ENCODE results near the gene POFUT2.
A peak's percentile ranks its signal among the peaks of the same experiment; 100 is the strongest.

Gene POFUT2

DNA sequence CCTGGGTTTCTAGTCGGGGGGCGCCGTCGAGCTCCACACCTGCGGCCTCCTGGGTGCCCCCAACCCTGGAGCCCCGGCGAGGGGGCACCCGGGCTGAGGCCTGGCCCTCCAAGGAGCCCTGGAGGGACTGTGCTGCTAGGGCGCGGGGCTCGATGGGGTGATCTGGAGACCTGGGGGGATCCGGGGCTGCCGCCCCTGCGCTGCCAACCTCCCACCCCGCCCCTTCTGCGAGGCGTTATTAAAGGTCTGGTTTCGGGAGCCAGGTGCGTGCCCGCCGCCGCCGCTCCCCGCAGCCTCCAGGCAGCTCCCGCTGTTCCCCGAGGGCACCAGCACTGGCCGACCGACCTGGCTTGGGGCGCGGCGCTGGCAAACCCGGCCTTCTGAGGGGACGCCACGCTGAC is 746 bp upstream of the POFUT2 start:
- TF ChIP-seq RARB (CRISPR knock-in tag; IDR thresholded peaks at IDR 0.05), result no peak
- TF ChIP-seq ISL1 (CRISPR knock-in tag; IDR thresholded peaks at IDR 0.05), result no peak
- TF ChIP-seq ZC3H10 (CRISPR knock-in tag; IDR thresholded peaks at IDR 0.05), result no peak
- TF ChIP-seq BACH2 (CRISPR knock-in tag; IDR thresholded peaks at IDR 0.05; ENCODE audit: borderline replicate concordance), result no peak
- TF ChIP-seq, protein P1, sequence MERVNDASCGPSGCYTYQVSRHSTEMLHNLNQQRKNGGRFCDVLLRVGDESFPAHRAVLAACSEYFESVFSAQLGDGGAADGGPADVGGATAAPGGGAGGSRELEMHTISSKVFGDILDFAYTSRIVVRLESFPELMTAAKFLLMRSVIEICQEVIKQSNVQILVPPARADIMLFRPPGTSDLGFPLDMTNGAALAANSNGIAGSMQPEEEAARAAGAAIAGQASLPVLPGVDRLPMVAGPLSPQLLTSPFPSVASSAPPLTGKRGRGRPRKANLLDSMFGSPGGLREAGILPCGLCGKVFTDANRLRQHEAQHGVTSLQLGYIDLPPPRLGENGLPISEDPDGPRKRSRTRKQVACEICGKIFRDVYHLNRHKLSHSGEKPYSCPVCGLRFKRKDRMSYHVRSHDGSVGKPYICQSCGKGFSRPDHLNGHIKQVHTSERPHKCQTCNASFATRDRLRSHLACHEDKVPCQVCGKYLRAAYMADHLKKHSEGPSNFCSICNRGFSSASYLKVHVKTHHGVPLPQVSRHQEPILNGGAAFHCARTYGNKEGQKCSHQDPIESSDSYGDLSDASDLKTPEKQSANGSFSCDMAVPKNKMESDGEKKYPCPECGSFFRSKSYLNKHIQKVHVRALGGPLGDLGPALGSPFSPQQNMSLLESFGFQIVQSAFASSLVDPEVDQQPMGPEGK (CRISPR knock-in tag; IDR thresholded peaks at IDR 0.05; ENCODE audit: borderline replicate concordance), result no peak
- no peak for TF ChIP-seq ZNF8 (CRISPR knock-in tag; IDR thresholded peaks at IDR 0.05)
- no peak for TF ChIP-seq PPARA (CRISPR knock-in tag; IDR thresholded peaks at IDR 0.05; ENCODE audit: borderline replicate concordance)
- no peak for TF ChIP-seq ESRRG (CRISPR knock-in tag; IDR thresholded peaks at IDR 0.05)
- no peak for TF ChIP-seq ZFP30 (CRISPR knock-in tag; IDR thresholded peaks at IDR 0.05)

DNA sequence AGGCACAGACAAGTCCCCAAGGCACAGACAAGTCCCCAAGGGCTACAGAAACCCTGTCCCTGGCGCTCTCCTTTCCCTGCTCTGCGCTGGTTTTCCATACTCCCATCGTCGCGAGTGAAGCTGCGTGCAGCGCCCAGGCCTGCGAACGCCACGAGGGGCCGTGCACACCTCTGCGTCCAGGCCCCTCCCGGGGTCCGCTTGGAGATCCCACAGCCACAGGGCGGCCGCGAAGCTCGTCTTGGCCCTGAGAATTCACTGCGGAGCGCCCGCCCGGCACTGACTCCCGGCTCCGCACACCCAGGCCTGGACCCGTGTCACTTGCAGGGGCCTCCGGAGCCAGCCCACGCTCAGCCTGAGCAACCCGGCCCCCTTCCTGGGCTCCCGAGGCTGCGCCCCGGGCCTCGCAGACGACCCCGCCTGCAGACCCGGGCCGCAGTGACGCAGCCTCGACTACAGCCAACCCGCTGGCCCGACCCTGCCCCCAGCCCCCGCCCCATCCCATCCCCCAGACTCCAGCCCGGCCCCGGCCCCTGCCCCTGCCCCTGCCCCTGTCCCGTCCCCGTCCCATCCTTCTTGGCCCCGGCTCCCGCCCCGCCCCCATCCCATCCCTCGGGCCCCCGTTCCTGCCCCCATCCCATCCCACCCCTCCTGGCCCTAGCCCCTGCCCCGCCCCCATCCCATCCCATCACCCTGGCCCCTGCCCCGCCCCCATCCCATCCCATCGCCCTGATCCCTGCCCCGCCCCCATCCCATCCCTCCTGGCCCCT is 841 bp downstream of the POFUT2 start:
- peak; percentile 23 for ATAC-seq
- no peak for TF ChIP-seq ZC3H10 (CRISPR knock-in tag; IDR thresholded peaks at IDR 0.05)
- TF ChIP-seq ZFP30 (CRISPR knock-in tag; IDR thresholded peaks at IDR 0.05), result no peak
- no peak for TF ChIP-seq ZNF565 (CRISPR knock-in tag; conservative IDR thresholded peaks at IDR 0.05; ENCODE audit: low read depth)
- TF ChIP-seq BACH2 (CRISPR knock-in tag; IDR thresholded peaks at IDR 0.05; ENCODE audit: borderline replicate concordance), result no peak
- TF ChIP-seq ZNF8 (CRISPR knock-in tag; IDR thresholded peaks at IDR 0.05), result no peak

More for the DNA sequence above, 746 bp upstream of the POFUT2 start:
- ATAC-seq, result peak; percentile 1; the same call in 1 of the 3 replicates

DNA sequence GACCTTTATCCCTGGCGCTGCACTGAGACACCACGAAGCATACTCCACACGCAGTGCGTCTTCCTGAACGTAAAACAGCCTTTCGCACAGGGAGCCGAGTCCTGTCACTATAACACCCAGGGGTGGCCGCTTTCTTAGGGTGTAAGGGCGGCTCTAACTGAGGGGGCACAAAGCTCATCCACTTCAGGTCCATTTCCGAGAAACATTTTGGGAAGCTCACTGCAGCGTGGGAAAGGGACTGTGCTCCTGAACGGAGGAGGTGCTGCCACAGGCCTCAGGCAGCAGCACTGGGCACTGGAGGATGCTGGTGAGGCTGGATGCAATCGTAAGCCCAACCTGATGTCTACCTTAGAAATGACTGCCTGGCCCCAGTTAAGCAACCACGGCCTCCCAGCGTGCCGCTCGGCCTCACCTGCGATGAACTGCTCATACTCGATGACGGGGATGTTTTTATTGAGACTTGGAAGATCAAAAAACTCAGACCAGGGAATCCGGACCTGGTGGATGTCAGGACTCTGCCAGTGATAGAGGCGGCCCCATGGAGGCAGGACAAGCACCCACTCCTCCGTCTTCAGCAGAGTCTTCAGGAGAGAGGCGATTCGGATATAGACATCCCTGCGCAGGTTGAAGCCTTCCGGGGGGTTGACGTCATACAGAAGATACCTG is 2.3 kb downstream of the POFUT2 start:
- TF ChIP-seq, protein P2, sequence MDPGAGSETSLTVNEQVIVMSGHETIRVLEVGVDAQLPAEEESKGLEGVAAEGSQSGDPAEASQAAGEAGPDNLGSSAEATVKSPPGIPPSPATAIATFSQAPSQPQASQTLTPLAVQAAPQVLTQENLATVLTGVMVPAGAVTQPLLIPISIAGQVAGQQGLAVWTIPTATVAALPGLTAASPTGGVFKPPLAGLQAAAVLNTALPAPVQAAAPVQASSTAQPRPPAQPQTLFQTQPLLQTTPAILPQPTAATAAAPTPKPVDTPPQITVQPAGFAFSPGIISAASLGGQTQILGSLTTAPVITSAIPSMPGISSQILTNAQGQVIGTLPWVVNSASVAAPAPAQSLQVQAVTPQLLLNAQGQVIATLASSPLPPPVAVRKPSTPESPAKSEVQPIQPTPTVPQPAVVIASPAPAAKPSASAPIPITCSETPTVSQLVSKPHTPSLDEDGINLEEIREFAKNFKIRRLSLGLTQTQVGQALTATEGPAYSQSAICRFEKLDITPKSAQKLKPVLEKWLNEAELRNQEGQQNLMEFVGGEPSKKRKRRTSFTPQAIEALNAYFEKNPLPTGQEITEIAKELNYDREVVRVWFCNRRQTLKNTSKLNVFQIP (CRISPR knock-in tag; IDR thresholded peaks at IDR 0.05; ENCODE audit: borderline replicate concordance, low read depth), result no peak
- no peak for TF ChIP-seq ARNTL (CRISPR knock-in tag; IDR thresholded peaks at IDR 0.05; ENCODE audit: borderline replicate concordance, low read depth)
- no peak for TF ChIP-seq SNAI2 (CRISPR knock-in tag; IDR thresholded peaks at IDR 0.05)
- TF ChIP-seq BACH2 (CRISPR knock-in tag; IDR thresholded peaks at IDR 0.05; ENCODE audit: borderline replicate concordance), result no peak
- TF ChIP-seq ISL1 (CRISPR knock-in tag; IDR thresholded peaks at IDR 0.05), result no peak
- TF ChIP-seq ZFP30 (CRISPR knock-in tag; IDR thresholded peaks at IDR 0.05), result no peak
- no peak for TF ChIP-seq TCF4 (CRISPR knock-in tag; IDR thresholded peaks at IDR 0.05; ENCODE audit: borderline replicate concordance)
- no peak for TF ChIP-seq GLIS3 (CRISPR knock-in tag; IDR thresholded peaks at IDR 0.05)
- TF ChIP-seq ZNF8 (CRISPR knock-in tag; IDR thresholded peaks at IDR 0.05), result no peak
- no peak for TF ChIP-seq ZC3H10 (CRISPR knock-in tag; IDR thresholded peaks at IDR 0.05)
- no peak for TF ChIP-seq ZFP3 (CRISPR knock-in tag; IDR thresholded peaks at IDR 0.05)
- TF ChIP-seq, protein P3, sequence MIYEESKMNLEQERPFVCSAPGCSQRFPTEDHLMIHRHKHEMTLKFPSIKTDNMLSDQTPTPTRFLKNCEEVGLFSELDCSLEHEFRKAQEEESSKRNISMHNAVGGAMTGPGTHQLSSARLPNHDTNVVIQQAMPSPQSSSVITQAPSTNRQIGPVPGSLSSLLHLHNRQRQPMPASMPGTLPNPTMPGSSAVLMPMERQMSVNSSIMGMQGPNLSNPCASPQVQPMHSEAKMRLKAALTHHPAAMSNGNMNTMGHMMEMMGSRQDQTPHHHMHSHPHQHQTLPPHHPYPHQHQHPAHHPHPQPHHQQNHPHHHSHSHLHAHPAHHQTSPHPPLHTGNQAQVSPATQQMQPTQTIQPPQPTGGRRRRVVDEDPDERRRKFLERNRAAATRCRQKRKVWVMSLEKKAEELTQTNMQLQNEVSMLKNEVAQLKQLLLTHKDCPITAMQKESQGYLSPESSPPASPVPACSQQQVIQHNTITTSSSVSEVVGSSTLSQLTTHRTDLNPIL (CRISPR knock-in tag; IDR thresholded peaks at IDR 0.05; ENCODE audit: low read depth), result no peak
- TF ChIP-seq, protein P1 (CRISPR knock-in tag; IDR thresholded peaks at IDR 0.05; ENCODE audit: borderline replicate concordance), result no peak
- TF ChIP-seq, protein P4, sequence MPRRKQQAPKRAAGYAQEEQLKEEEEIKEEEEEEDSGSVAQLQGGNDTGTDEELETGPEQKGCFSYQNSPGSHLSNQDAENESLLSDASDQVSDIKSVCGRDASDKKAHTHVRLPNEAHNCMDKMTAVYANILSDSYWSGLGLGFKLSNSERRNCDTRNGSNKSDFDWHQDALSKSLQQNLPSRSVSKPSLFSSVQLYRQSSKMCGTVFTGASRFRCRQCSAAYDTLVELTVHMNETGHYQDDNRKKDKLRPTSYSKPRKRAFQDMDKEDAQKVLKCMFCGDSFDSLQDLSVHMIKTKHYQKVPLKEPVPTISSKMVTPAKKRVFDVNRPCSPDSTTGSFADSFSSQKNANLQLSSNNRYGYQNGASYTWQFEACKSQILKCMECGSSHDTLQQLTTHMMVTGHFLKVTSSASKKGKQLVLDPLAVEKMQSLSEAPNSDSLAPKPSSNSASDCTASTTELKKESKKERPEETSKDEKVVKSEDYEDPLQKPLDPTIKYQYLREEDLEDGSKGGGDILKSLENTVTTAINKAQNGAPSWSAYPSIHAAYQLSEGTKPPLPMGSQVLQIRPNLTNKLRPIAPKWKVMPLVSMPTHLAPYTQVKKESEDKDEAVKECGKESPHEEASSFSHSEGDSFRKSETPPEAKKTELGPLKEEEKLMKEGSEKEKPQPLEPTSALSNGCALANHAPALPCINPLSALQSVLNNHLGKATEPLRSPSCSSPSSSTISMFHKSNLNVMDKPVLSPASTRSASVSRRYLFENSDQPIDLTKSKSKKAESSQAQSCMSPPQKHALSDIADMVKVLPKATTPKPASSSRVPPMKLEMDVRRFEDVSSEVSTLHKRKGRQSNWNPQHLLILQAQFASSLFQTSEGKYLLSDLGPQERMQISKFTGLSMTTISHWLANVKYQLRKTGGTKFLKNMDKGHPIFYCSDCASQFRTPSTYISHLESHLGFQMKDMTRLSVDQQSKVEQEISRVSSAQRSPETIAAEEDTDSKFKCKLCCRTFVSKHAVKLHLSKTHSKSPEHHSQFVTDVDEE (CRISPR knock-in tag; IDR thresholded peaks at IDR 0.05), result no peak
- no peak for TF ChIP-seq ZNF70 (CRISPR knock-in tag; IDR thresholded peaks at IDR 0.05)
- TF ChIP-seq TOX (CRISPR knock-in tag; IDR thresholded peaks at IDR 0.05; ENCODE audit: borderline replicate concordance), result no peak
- no peak for TF ChIP-seq ESRRG (CRISPR knock-in tag; IDR thresholded peaks at IDR 0.05)
- ATAC-seq, result no peak
